PC-3 (cell line): ENCODE measurements around the gene APBA2.

ENCODE experiments used
- EZH2 ChIP-seq: fragments of 300-600 bp; sonication (generic); IDR thresholded peaks from one replicate; pipeline ENCODE4 v1.6.1; 2017; ENCODE audit warnings: antibody characterized with exemption, mild to moderate bottlenecking, low read length; ENCODE audit not compliant: unreplicated experiment
- TF ChIP-seq, protein P1 (sequence below): fragments of 300-600 bp; sonication (generic); conservative IDR thresholded peaks from 2 replicates; pipeline ENCODE4 v1.5.1; 2017; ENCODE audit warnings: antibody characterized with exemption, low read depth, mild to moderate bottlenecking, low read length

DNA sequence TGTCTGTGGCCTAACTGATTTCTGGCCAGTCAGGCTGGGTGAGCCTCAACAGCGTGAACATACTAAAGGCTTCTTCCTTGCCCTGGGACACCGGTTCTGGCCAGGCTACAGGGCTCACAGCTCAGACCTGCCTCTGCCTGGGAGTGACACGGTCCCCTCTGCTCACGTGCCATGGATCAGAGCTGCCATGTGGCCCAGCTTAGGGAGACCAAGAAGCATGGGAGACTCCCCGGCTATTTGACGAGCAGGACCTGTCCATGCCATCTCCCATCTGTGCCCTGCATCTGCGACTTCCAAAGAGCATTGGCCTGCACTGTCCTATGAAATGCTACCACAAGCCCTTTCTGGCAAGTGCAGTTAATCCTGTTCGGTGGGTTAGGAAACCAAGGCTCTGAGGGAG is 57.4 kb downstream of the APBA2 start:
- TF ChIP-seq, protein P1, sequence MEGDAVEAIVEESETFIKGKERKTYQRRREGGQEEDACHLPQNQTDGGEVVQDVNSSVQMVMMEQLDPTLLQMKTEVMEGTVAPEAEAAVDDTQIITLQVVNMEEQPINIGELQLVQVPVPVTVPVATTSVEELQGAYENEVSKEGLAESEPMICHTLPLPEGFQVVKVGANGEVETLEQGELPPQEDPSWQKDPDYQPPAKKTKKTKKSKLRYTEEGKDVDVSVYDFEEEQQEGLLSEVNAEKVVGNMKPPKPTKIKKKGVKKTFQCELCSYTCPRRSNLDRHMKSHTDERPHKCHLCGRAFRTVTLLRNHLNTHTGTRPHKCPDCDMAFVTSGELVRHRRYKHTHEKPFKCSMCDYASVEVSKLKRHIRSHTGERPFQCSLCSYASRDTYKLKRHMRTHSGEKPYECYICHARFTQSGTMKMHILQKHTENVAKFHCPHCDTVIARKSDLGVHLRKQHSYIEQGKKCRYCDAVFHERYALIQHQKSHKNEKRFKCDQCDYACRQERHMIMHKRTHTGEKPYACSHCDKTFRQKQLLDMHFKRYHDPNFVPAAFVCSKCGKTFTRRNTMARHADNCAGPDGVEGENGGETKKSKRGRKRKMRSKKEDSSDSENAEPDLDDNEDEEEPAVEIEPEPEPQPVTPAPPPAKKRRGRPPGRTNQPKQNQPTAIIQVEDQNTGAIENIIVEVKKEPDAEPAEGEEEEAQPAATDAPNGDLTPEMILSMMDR, result no peak
- TF ChIP-seq EZH2, result no peak
